DMS153 (cell line): ENCODE data around the gene SEMA7A.
A peak's percentile ranks its signal among the peaks of the same experiment; 100 is the strongest.

ENCODE experiments used
- DNase-seq: peaks from one replicate; lab custom pipeline; 2025; lab: John Stamatoyannopoulos, UW

The SEMA7A gene

GRCh38 chr15:74387141-74387541 lies 46.6 kb downstream of the SEMA7A start:
- DNase-seq = no peak

DNA sequence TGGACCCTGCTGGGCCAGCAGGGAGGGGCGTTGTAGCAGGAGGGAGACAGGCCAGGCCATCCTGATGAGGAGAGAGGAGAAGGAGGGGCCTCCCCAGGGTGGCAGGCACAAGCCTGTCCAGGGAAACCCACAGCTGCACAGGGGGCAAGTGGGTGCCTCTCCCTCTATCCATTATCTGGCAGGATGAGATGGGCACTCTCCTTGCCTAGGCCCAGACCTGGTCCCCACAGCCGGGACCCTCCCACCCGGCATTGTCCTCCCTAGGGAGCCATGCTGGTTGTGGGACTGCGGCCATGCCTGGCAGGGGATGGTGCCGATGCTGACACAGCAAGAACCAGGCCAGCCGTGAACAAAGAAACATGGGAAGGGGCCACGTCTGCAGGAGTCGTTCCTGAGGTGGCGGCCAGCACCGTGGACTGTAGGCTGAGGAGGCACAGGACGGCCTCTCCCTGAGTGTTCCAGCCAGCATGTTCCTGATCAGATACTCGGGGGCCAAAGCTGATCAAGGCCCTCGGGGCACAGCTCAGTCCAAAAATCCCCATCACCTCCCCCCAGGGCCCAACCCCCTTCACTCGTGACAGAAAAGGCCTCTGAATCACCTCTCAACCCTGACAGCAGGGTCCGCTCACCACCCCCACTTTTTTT lies 47.1 kb downstream of the SEMA7A start:
- no peak for DNase-seq

- DNase-seq = no peak
Measured at GRCh38 chr15:74385733-74386132, 48.0 kb downstream of the SEMA7A start.

GRCh38 chr15:74384881-74385643 lies 48.7 kb downstream of the SEMA7A start:
- no peak for DNase-seq

DNA sequence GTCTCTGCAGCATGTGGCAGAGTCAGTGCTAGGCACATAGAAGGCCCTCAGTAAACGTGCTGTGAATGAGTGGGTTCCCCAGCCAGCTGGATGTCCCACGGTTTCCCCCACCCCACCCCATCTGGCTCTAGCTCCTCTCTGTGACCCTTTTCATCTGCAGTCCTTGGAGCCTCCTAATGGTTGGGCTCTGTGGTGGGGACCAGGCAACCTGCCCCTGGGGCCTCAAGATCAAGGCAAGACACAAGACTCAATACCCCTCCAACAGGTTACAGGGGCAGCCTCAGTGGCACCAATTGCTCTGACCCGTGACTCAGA lies 49.2 kb downstream of the SEMA7A start:
- no peak for DNase-seq

DNA sequence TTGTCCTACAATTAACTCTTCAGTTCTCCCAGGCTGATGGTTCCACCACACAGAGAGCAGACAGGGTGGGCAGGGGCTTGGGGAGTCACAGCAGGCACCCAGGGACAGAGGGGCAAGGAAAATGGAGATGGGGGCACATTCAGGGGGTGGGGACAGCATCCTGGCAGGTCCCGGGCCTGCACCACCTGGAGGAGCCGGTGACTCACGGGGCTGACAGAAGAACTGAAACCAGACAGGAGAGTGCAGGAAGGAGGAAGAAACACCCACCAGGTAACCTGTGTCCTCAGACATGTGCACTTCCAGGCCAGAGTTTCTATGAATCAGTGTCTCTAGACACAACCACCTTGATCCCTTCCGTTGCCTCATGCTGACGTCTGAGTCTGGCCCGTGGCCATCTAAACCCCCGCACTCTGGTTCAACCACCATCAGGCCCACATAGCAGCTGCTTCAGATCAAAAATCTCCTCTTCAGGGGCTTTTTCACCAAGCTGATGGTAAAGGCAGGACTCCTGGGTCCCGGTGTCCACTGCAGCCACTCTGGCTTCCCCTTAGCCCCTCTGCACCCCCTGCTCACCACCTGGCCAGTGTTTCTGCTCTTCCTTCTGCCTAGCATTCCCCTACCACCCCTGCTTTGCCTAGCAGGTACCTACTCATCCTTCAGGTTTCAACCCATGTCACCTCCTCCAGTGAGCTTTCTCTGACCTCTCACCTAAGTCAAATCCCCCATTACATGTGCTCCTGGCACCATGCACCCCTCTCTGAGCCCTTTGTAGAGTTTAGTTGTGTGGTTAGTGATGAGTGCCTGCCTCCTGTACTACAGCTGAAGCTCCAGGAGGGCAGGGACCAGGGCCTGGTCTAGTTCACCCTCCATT lies 49.8 kb downstream of the SEMA7A start:
- no peak for DNase-seq

DNA sequence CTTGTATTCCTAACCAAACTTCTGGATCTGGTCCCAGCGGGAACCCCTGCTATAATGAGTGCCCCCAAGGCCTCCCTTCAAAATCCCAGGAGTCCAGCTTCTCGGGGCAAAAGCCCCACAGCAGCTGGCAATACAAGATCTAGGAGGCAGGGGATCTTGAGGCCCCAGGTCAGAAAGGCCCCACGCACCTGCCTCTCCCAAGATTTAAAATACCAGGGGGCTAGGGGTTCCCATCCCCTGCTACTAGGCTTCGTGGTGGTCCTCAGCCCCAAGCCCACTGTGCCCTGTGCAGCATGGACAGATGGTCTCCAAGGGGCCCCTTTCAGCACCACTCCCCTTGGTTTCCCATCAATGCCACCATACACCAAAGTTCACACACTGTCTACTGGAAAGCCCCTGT lies 50.5 kb downstream of the SEMA7A start:
- DNase-seq = no peak

GRCh38 chr15:74382004-74382816 lies 51.5 kb downstream of the SEMA7A start:
- DNase-seq = peak; percentile 3

GRCh38 chr15:74381481-74381880 lies 52.3 kb downstream of the SEMA7A start:
- DNase-seq = no peak

GRCh38 chr15:74381190-74381453 lies 52.6 kb downstream of the SEMA7A start:
- no peak for DNase-seq

GRCh38 chr15:74380361-74381189 lies 53.2 kb downstream of the SEMA7A start:
- no peak for DNase-seq

GRCh38 chr15:74378848-74379247 lies 54.9 kb downstream of the SEMA7A start:
- no peak for DNase-seq

- DNase-seq = no peak
Measured at GRCh38 chr15:74377831-74378766, 55.7 kb downstream of the SEMA7A start.

- DNase-seq = no peak
Measured at GRCh38 chr15:74376825-74377581, 56.8 kb downstream of the SEMA7A start.

GRCh38 chr15:74376226-74376625 lies 57.5 kb downstream of the SEMA7A start:
- DNase-seq = no peak

DNA sequence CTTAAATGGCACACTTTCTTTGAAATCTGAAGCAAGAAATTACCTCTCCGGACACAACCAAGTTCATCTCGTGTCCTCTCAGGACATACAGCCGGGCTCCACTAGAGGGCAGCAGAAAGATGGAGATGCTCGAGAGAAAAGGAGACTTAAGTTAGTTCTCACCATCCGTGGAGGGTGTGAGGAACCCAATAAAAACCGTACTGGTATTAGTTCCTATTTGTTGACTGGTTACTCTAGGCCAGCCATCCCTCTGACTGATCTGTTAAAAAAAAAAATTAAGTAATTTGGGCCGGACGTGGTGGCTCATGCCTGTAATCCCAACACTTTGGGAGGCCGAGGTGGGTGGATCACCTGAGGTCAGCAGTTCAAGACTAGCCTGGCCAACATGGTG lies 58.5 kb downstream of the SEMA7A start:
- DNase-seq = peak; percentile 16

DNA sequence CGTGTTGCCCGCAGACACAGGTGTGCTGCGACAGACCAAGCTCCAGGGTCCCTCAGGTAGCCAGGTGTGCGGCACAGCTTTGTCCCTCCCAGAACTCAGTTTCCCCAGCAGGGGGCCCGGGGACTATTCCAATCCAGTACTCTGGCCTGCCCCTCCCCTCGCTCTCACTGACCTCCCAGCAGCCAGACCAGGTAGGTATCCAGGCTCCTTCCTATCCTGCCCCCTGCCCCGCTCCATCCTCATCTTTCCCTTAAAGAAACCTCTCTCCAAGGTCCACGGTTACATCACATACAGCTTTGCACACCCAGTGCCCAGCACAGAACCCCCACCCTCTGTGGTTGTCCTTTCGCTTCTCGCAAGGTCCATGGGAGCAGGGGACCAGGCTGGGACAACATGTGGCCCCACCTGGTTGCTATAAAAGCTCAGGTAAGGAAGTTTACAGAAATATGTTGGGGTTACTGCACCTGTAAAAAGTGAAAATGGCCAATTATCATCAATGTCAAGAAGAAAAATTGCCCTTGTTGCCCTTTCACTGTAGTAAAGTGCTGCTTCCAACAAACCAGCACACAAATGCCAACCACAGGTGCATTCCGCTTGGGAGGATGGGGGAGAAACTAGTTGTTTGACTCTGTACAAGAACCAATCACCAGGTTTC lies 59.0 kb downstream of the SEMA7A start:
- DNase-seq = no peak

GRCh38 chr15:74373731-74374647 lies 59.8 kb downstream of the SEMA7A start:
- peak; percentile 70 for DNase-seq
